Subcutaneous adipose tissue (tissue), 4 donors: ENCODE results near the gene SGTA. TPM values are rescaled to one million over a fixed set of nuclear protein-coding genes. Genes with fewer than 3 reads are reported as not detected.

ENCODE experiments used
- total RNA-seq, 4 donors: library from RNA; depleted of rRNA; stranded (reverse); fragments of >200 nt; gene quantifications; one replicate each; pipeline ENCODE4 v1.1.0, GENCODE V29; 2016
- TF ChIP-seq, protein P1 (sequence below): fragments of 450-650 bp; IDR thresholded peaks from one replicate; pipeline ENCODE4 v1.5.1; 2016; ENCODE audit warnings: low read depth, mild to moderate bottlenecking, control low read depth, antibody characterized with exemption, moderate library complexity

The SGTA gene
- total RNA-seq, 4 donors from 2014 or later, result 14.8 to 43.1 (median 24.2) TPM

GRCh38 chr19:2769218-2769617 is 13.9 kb downstream of the SGTA start:
- TF ChIP-seq, protein P1, sequence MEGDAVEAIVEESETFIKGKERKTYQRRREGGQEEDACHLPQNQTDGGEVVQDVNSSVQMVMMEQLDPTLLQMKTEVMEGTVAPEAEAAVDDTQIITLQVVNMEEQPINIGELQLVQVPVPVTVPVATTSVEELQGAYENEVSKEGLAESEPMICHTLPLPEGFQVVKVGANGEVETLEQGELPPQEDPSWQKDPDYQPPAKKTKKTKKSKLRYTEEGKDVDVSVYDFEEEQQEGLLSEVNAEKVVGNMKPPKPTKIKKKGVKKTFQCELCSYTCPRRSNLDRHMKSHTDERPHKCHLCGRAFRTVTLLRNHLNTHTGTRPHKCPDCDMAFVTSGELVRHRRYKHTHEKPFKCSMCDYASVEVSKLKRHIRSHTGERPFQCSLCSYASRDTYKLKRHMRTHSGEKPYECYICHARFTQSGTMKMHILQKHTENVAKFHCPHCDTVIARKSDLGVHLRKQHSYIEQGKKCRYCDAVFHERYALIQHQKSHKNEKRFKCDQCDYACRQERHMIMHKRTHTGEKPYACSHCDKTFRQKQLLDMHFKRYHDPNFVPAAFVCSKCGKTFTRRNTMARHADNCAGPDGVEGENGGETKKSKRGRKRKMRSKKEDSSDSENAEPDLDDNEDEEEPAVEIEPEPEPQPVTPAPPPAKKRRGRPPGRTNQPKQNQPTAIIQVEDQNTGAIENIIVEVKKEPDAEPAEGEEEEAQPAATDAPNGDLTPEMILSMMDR, result no peak

- TF ChIP-seq, protein P1, result no peak
Observed at GRCh38 chr19:2768365-2769132, 14.5 kb downstream of the SGTA start.

GRCh38 chr19:2767688-2768087 is 15.4 kb downstream of the SGTA start:
- TF ChIP-seq, protein P1, result no peak

DNA sequence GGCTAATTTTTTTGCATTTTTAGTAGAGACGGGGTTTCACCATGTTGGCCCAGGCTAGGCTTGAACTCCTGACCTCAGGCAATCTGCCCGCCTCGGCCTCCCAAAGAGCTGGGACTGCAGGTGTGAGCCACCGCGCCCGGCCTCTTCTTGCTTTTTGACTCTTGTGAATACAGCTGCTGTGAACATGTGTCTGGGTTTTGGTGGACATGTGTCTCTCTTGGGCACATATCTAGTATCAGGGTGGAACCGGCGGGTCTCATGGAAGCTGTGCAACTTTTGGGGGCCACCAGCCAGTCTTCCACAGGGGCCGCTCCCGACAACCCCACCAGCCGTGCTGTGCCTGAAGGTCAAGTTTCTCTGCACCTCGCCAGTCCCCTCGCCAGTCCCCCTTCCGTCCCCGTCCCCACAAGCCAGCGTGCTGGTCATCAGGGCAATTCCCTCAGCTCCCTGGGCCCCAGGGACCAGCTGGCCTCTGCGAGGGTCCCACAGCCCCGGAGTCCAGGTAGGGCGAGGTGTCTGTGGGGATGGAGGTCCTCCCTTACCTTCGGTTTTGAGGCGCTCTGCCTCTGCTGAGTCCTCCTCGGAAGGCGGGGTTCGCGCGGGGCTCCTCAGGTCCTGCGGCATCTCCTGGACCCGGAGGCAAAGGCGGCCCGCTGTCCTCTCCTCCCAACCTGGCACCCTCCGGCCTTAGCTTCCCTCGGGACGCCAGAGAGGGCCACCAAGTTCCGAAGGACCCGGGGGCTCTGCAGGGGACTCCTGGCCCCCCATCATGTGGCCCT is 16.3 kb downstream of the SGTA start:
- TF ChIP-seq, protein P1, result no peak

DNA sequence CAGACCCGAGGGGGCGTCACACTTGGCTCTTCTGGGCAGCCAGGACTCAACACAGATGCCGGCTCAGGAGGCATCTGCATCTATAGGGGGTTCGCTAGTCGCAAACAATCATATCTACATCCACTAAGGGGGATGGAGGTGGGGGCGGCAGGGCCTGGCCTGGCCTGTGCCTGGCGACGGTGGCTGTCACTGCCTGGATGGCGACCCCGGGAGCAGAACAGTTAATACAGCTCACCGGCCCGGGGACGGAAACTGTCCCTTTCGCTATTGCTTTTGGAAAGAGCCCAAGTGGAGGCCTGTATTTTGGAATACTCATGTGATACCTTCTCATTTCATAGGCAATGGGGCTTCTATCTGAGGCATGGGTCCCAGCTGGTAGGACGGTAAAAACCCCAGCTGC is 17.7 kb downstream of the SGTA start:
- TF ChIP-seq, protein P1, result no peak

DNA sequence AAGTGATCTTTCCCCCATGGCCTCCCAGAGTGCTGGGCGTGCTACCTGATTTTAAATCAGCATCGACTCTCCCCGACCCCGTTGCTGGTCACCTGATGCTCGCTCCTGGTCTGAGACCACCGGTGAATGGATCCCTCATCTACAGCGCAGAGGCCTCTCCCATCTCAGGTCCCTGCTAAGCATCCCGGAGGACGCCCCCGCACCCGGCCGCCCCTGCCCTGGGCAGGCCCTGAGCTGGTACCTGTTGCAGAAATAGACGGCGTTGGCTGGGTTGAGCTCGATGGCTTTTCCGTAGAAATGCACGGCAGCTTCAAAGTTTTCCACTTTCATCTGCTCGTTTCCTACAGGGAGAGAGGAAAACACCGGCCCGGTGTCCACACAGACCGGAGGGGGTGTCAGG is 18.1 kb downstream of the SGTA start:
- TF ChIP-seq, protein P1, result no peak

GRCh38 chr19:2763687-2764086 is 19.4 kb downstream of the SGTA start:
- TF ChIP-seq, protein P1, result no peak
